Measurements from ENCODE around the gene DPH6.
"Not testable (repeated sequence)": the region's sequence is repeated elsewhere in the genome, so short reads cannot be mapped to it uniquely, and the experiment has no call there.

The DPH6 gene

DNA sequence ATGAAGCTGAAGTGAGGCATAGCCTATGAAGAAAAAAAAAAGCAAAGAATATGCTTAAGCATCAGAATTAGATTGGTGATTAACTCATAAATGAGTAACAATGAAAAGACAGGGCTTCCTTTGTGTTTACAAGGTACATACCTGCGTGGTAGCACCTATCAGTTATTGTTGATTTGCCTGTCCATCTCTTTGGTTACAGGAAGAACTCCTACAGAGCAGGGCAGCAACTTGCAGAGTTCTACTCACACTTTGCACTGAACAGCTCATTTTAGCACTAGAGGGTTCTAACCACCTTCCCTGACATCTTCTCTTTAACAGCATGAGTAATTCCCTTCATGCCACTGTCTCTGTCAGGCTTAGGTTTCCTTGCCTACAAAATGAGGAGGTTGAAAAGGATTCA, 166.0 kb downstream of the DPH6 start:
- no peak overlapping the region for H2BK15ac ChIP-seq (replicated peaks; ENCODE audit: low read depth)
- no peak overlapping the region for H4K5ac ChIP-seq (ENCODE audit: low read length)
- H3K79me1 ChIP-seq (ENCODE audit: low read length): no peaks in the 10 kb centered on the region
- H2BK5ac ChIP-seq (ENCODE audit: low read length): no peak overlapping the region
- H3K4me1 ChIP-seq (ENCODE audit: control insufficient read depth, low read depth, low read length): peaks cover 2% of the 10 kb centered on the region
- H3K79me2 ChIP-seq (ENCODE audit: control insufficient read depth, insufficient read depth, low read length): no peaks in the 10 kb centered on the region
- H3K23ac ChIP-seq (ENCODE audit: low read length): no peak overlapping the region
- H4K8ac ChIP-seq (ENCODE audit: low read depth, low read length): no peak overlapping the region
- no peak overlapping the region for H3K18ac ChIP-seq (ENCODE audit: low read length)
- peak; percentile 15 for DNase-seq
- no peak overlapping the region for H3K4me2 ChIP-seq (ENCODE audit: low read length)
- H3K27me3 ChIP-seq (ENCODE audit: insufficient read depth, low read length, poor library complexity): no peaks in the 10 kb centered on the region
- H2BK120ac ChIP-seq (ENCODE audit: low read depth, low read length): no peak overlapping the region
- H2AK5ac ChIP-seq (ENCODE audit: low read length): no peak overlapping the region
- H3K27ac ChIP-seq (ENCODE audit: low read depth, low read length): no peak overlapping the region
- H3K56ac ChIP-seq (ENCODE audit: low read length): no peak overlapping the region
- no peak overlapping the region for H3K4ac ChIP-seq (ENCODE audit: low read depth, low read length)
- WGBS (ENCODE audit: extremely low coverage, insufficient coverage, low lambda C conversion rate): no CpG with 5 or more reads among the region's 1 CpG
- no peaks in the 10 kb centered on the region for H3K36me3 ChIP-seq (ENCODE audit: control insufficient read depth, insufficient read depth, low read length)
- no peak overlapping the region for H3K9ac ChIP-seq (ENCODE audit: low read length)
- H3K4me3 ChIP-seq (ENCODE audit: low read length): no peak overlapping the region

DNA sequence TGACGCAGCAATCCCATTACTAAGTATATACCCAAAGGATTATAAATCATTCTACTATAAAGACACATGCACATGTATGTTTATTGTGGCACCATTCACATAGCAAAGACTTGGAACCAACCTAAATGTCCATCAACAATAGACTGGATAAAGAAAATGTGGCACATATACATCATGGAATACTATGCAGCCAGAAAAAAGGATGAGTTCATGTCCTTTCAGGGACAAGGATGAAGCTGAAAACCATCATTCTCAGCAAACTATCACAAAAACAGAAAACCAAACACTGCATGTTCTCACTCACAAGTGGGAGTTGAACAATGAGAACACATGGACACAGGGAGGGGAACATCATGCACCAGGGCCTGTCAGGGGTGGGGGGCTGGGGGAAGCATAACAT, 167.5 kb downstream of the DPH6 start:
- no CpG with 5 or more reads among the region's 1 CpG for whole genome bisulfite sequencing (ENCODE audit: extremely low coverage, insufficient coverage, low lambda C conversion rate)
- not testable (repeated sequence) for H3K23ac ChIP-seq (ENCODE audit: low read length); H3K4me1 ChIP-seq (ENCODE audit: control insufficient read depth, low read depth, low read length); H4K8ac ChIP-seq (ENCODE audit: low read depth, low read length); H2BK120ac ChIP-seq (ENCODE audit: low read depth, low read length); H4K5ac ChIP-seq (ENCODE audit: low read length); H3K4me3 ChIP-seq (ENCODE audit: low read length); H3K27ac ChIP-seq (ENCODE audit: low read depth, low read length); H2BK15ac ChIP-seq (replicated peaks; ENCODE audit: low read depth); H3K9ac ChIP-seq (ENCODE audit: low read length); H3K36me3 ChIP-seq (ENCODE audit: control insufficient read depth, insufficient read depth, low read length); H3K56ac ChIP-seq (ENCODE audit: low read length); H3K4me2 ChIP-seq (ENCODE audit: low read length); H2AK5ac ChIP-seq (ENCODE audit: low read length); H3K79me2 ChIP-seq (ENCODE audit: control insufficient read depth, insufficient read depth, low read length); DNase-seq; H3K27me3 ChIP-seq (ENCODE audit: insufficient read depth, low read length, poor library complexity); H2BK5ac ChIP-seq (ENCODE audit: low read length); H3K4ac ChIP-seq (ENCODE audit: low read depth, low read length); H3K79me1 ChIP-seq (ENCODE audit: low read length); H3K18ac ChIP-seq (ENCODE audit: low read length)

DNA sequence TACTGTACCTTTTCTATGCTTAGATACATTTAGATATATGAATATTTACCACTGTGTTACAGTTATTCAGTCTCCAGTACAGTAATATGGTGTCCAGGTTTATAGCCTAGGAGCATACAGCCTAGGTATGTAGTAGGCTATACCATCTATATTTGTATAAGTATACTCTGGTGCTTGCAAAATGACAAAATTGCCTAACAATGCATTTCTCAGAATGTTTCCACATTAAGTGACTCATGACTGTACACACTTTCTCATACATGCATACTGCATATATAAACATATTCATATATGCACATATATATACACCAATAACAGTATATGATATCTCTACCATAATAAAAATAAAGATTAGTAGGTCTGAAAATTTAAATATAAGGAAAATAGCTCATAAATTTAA, 169.3 kb downstream of the DPH6 start:
- Histone ChIP-seq H3K56ac (ENCODE audit: low read length) (no peak overlapping the region), H3K4ac (ENCODE audit: low read depth, low read length) (no peak overlapping the region), H3K23ac (ENCODE audit: low read length) (no peak overlapping the region)

DNA sequence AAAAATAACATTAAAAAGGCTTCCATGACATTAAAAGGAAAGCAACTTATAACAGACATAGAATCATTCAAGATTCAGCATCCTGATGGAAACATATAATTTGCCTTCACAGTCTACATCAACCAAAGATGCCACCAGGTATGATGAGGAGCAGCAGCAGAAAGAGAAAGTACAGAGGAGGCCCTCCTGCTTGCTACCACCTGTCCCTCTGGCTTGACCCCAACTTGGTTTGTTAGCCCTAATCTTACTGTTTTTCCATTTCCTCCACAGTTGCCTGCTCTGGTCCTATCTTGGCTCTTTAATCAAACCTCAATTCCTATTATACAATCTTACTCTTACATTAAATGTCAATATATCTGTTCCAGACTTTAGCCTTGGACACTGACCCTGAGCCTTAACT, 171.3 kb downstream of the DPH6 start:
- Histone ChIP-seq H3K27ac (ENCODE audit: low read depth, low read length) (no peak overlapping the region), H3K4me1 (ENCODE audit: control insufficient read depth, low read depth, low read length) (no peaks in the 10 kb centered on the region), H3K79me2 (ENCODE audit: control insufficient read depth, insufficient read depth, low read length) (no peaks in the 10 kb centered on the region), H3K4me2 (ENCODE audit: low read length) (no peak overlapping the region), H3K4me3 (ENCODE audit: low read length) (no peak overlapping the region), H2BK120ac (ENCODE audit: low read depth, low read length) (no peak overlapping the region), H4K5ac (ENCODE audit: low read length) (no peak overlapping the region), H4K8ac (ENCODE audit: low read depth, low read length) (peak overlapping the region; percentile 56), H3K23ac (ENCODE audit: low read length) (no peak overlapping the region), H3K36me3 (ENCODE audit: control insufficient read depth, insufficient read depth, low read length) (no peaks in the 10 kb centered on the region), H2BK15ac (replicated peaks; ENCODE audit: low read depth) (no peak overlapping the region), H3K79me1 (ENCODE audit: low read length) (no peaks in the 10 kb centered on the region), H2AK5ac (ENCODE audit: low read length) (no peak overlapping the region), H3K18ac (ENCODE audit: low read length) (no peak overlapping the region), H3K9ac (ENCODE audit: low read length) (no peak overlapping the region), H2BK5ac (ENCODE audit: low read length) (no peak overlapping the region), H3K56ac (ENCODE audit: low read length) (no peak overlapping the region), H3K27me3 (ENCODE audit: insufficient read depth, low read length, poor library complexity) (no peaks in the 10 kb centered on the region), H3K4ac (ENCODE audit: low read depth, low read length) (no peak overlapping the region)
- DNase-seq: no peak

More for the DNA sequence above, 169.3 kb downstream of the DPH6 start:
- H2BK15ac ChIP-seq (replicated peaks; ENCODE audit: low read depth): no peak overlapping the region
- DNase-seq: no peak
- H2AK5ac ChIP-seq (ENCODE audit: low read length): no peak overlapping the region
- no peak overlapping the region for H4K5ac ChIP-seq (ENCODE audit: low read length)
- peaks cover 2% of the 10 kb centered on the region for H3K4me1 ChIP-seq (ENCODE audit: control insufficient read depth, low read depth, low read length)
- H3K27ac ChIP-seq (ENCODE audit: low read depth, low read length): no peak overlapping the region
- no peak overlapping the region for H3K4me3 ChIP-seq (ENCODE audit: low read length)
- no peak overlapping the region for H3K4me2 ChIP-seq (ENCODE audit: low read length)
- H3K79me2 ChIP-seq (ENCODE audit: control insufficient read depth, insufficient read depth, low read length): no peaks in the 10 kb centered on the region
- no peak overlapping the region for H3K9ac ChIP-seq (ENCODE audit: low read length)
- H2BK120ac ChIP-seq (ENCODE audit: low read depth, low read length): no peak overlapping the region
- H4K8ac ChIP-seq (ENCODE audit: low read depth, low read length): no peak overlapping the region
- H3K18ac ChIP-seq (ENCODE audit: low read length): no peak overlapping the region
- no peaks in the 10 kb centered on the region for H3K79me1 ChIP-seq (ENCODE audit: low read length)
- H3K36me3 ChIP-seq (ENCODE audit: control insufficient read depth, insufficient read depth, low read length): no peaks in the 10 kb centered on the region
- H3K27me3 ChIP-seq (ENCODE audit: insufficient read depth, low read length, poor library complexity): no peaks in the 10 kb centered on the region
- H2BK5ac ChIP-seq (ENCODE audit: low read length): no peak overlapping the region

DNA sequence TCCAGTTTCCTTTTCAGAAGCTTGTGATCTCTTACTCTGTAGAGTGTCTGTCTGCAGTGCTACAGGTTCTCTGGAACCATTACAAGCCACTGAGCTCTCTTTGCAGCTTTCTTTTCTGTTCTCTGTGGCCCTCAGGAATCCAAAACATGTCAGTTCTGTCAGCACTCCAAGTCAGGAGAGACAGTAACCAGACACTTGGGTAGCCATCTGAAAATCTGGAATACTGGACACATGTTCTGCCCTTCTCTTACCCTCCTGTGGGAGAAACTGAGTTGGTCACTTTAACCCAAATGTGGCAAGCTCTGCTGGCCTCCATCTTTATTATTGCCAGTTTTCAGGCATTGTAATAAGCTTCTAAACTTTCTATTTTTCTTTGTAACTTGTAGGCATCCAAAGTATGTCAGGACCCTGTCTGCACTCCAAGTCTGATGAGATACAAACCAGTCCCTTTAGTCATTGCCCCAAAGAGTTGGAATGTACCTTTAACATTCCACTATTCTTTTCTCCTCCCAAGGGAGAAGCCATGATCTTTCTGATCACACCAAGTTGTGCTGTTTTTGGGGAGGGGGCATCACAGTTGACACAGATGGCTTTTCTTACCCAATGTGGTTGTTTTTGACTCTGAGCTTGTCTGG, 183.7 kb downstream of the DPH6 start:
- no peak for DNase-seq
- Histone ChIP-seq H4K8ac (ENCODE audit: low read depth, low read length) (no peak overlapping the region), H3K23ac (ENCODE audit: low read length) (no peak overlapping the region), H3K9ac (ENCODE audit: low read length) (no peak overlapping the region), H3K27ac (ENCODE audit: low read depth, low read length) (no peak overlapping the region), H3K4me3 (ENCODE audit: low read length) (no peak overlapping the region), H2BK5ac (ENCODE audit: low read length) (no peak overlapping the region), H3K4me1 (ENCODE audit: control insufficient read depth, low read depth, low read length) (no peaks in the 10 kb centered on the region), H3K27me3 (ENCODE audit: insufficient read depth, low read length, poor library complexity) (no peaks in the 10 kb centered on the region), H3K79me2 (ENCODE audit: control insufficient read depth, insufficient read depth, low read length) (no peaks in the 10 kb centered on the region), H4K5ac (ENCODE audit: low read length) (no peak overlapping the region), H3K36me3 (ENCODE audit: control insufficient read depth, insufficient read depth, low read length) (no peaks in the 10 kb centered on the region), H2AK5ac (ENCODE audit: low read length) (no peak overlapping the region), H3K79me1 (ENCODE audit: low read length) (no peaks in the 10 kb centered on the region), H3K56ac (ENCODE audit: low read length) (no peak overlapping the region), H2BK120ac (ENCODE audit: low read depth, low read length) (no peak overlapping the region), H3K4me2 (ENCODE audit: low read length) (no peak overlapping the region), H2BK15ac (replicated peaks; ENCODE audit: low read depth) (no peak overlapping the region), H3K18ac (ENCODE audit: low read length) (no peak overlapping the region), H3K4ac (ENCODE audit: low read depth, low read length) (no peak overlapping the region)

DNA sequence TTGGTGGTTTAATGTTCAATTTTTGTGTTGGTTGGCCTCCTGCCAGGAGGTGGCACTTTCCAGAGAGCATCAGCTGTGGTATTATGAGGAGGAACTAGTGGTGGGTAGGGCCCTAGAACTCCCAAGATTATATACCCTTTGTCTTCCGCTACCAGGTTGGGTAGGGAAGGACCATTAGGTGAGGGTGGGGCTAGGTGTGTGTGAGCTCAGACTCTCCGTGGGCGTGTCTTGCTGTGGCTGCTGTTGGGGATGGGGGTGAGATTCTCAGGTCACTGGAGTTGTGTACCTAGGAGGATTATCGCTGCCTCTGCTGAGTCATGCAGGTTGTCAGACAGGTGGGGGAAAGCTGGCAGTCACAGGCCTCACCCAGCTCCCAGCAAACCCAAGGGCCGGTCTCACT, 187.1 kb downstream of the DPH6 start:
- H3K27me3 ChIP-seq (ENCODE audit: insufficient read depth, low read length, poor library complexity): no peaks in the 10 kb centered on the region
- no peak overlapping the region for H3K4ac ChIP-seq (ENCODE audit: low read depth, low read length)
- no peaks in the 10 kb centered on the region for H3K79me1 ChIP-seq (ENCODE audit: low read length)
- no peak overlapping the region for H3K27ac ChIP-seq (ENCODE audit: low read depth, low read length)
- no peak for DNase-seq
- no peaks in the 10 kb centered on the region for H3K79me2 ChIP-seq (ENCODE audit: control insufficient read depth, insufficient read depth, low read length)
- H2BK120ac ChIP-seq (ENCODE audit: low read depth, low read length): no peak overlapping the region
- H2BK15ac ChIP-seq (replicated peaks; ENCODE audit: low read depth): no peak overlapping the region
- H3K4me1 ChIP-seq (ENCODE audit: control insufficient read depth, low read depth, low read length): no peaks in the 10 kb centered on the region
- H4K5ac ChIP-seq (ENCODE audit: low read length): no peak overlapping the region
- H3K23ac ChIP-seq (ENCODE audit: low read length): no peak overlapping the region
- H3K4me2 ChIP-seq (ENCODE audit: low read length): no peak overlapping the region
- H2BK5ac ChIP-seq (ENCODE audit: low read length): no peak overlapping the region
- no peak overlapping the region for H4K8ac ChIP-seq (ENCODE audit: low read depth, low read length)
- H3K56ac ChIP-seq (ENCODE audit: low read length): no peak overlapping the region
- no peak overlapping the region for H3K18ac ChIP-seq (ENCODE audit: low read length)
- H3K4me3 ChIP-seq (ENCODE audit: low read length): no peak overlapping the region
- whole genome bisulfite sequencing (ENCODE audit: extremely low coverage, insufficient coverage, low lambda C conversion rate): no CpG with 5 or more reads among the region's 5 CpGs
- no peak overlapping the region for H2AK5ac ChIP-seq (ENCODE audit: low read length)
- H3K36me3 ChIP-seq (ENCODE audit: control insufficient read depth, insufficient read depth, low read length): no peaks in the 10 kb centered on the region
- no peak overlapping the region for H3K9ac ChIP-seq (ENCODE audit: low read length)
